ENCODE data around the gene STH.

Gene STH

DNA sequence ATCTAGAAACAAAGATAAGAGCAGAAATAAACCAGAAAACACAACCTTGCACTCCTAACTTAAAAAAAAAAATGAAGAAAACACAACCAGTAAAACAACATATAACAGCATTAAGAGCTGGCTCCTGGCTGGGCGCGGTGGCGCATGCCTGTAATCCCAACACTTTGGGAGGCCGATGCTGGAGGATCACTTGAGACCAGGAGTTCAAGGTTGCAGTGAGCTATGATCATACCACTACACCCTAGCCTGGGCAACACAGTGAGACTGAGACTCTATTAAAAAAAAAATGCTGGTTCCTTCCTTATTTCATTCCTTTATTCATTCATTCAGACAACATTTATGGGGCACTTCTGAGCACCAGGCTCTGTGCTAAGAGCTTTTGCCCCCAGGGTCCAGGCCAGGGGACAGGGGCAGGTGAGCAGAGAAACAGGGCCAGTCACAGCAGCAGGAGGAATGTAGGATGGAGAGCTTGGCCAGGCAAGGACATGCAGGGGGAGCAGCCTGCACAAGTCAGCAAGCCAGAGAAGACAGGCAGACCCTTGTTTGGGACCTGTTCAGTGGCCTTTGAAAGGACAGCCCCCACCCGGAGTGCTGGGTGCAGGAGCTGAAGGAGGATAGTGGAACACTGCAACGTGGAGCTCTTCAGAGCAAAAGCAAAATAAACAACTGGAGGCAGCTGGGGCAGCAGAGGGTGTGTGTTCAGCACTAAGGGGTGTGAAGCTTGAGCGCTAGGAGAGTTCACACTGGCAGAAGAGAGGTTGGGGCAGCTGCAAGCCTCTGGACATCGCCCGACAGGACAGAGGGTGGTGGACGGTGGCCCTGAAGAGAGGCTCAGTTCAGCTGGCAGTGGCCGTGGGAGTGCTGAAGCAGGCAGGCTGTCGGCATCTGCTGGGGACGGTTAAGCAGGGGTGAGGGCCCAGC lies 2.6 kb downstream of the STH start:
- Histone ChIP-seq H3K4me3 (ENCODE audit: low read length) (no peak overlapping the region), H3K4me2 (ENCODE audit: low read length) (no peak overlapping the region), H3K4me1 (ENCODE audit: control insufficient read depth, low read length) (0 out of 2 replicates have a peak, but pooled peaks cover 3% of the 10 kb centered on the region), H3F3A (ENCODE audit: control insufficient read depth, insufficient read depth) (no peaks in the 10 kb centered on the region), H4K20me1 (ENCODE audit: control insufficient read depth, insufficient read depth, low read depth, low read length) (no peaks in the 10 kb centered on the region; the same call in 1 of the 2 replicates), H3K79me2 (ENCODE audit: control insufficient read depth, low read length) (no peaks in the 10 kb centered on the region), H3K9me2 (replicated peaks; ENCODE audit: control insufficient read depth, low read length) (no peaks in the 10 kb centered on the region), H3K27me3 (ENCODE audit: control insufficient read depth, low read length) (peaks cover 3% of the 10 kb centered on the region; the same call in 1 of the 2 replicates), H3K9me3 (ENCODE audit: control insufficient read depth, insufficient read depth, low read length) (no peaks in the 10 kb centered on the region), H3K36me3 (ENCODE audit: control insufficient read depth, low read length) (no peaks in the 10 kb centered on the region), H3K27ac (ENCODE audit: low read depth, low read length) (no peak overlapping the region)
- no peak for TF ChIP-seq EZH2phosphoT487 (IDR thresholded peaks at IDR 0.05; ENCODE audit: borderline replicate concordance, low read length)
- TF ChIP-seq, protein P1, sequence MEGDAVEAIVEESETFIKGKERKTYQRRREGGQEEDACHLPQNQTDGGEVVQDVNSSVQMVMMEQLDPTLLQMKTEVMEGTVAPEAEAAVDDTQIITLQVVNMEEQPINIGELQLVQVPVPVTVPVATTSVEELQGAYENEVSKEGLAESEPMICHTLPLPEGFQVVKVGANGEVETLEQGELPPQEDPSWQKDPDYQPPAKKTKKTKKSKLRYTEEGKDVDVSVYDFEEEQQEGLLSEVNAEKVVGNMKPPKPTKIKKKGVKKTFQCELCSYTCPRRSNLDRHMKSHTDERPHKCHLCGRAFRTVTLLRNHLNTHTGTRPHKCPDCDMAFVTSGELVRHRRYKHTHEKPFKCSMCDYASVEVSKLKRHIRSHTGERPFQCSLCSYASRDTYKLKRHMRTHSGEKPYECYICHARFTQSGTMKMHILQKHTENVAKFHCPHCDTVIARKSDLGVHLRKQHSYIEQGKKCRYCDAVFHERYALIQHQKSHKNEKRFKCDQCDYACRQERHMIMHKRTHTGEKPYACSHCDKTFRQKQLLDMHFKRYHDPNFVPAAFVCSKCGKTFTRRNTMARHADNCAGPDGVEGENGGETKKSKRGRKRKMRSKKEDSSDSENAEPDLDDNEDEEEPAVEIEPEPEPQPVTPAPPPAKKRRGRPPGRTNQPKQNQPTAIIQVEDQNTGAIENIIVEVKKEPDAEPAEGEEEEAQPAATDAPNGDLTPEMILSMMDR (IDR thresholded peaks at IDR 0.05; ENCODE audit: low read depth, low read length, poor library complexity, severe bottlenecking), result no peak

DNA sequence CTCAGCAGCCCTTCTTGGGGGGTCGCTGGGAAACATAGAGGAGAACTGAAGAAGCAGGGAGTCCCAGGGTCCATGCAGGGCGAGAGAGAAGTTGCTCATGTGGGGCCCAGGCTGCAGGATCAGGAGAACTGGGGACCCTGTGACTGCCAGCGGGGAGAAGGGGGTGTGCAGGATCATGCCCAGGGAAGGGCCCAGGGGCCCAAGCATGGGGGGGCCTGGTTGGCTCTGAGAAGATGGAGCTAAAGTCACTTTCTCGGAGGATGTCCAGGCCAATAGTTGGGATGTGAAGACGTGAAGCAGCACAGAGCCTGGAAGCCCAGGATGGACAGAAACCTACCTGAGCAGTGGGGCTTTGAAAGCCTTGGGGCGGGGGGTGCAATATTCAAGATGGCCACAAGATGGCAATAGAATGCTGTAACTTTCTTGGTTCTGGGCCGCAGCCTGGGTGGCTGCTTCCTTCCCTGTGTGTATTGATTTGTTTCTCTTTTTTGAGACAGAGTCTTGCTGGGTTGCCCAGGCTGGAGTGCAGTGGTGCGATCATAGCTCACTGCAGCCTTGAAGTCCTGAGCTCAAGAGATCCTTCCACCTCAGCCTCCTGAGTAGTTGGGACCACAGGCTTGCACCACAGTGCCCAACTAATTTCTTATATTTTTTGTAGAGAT lies 3.4 kb downstream of the STH start:
- Histone ChIP-seq H3K27me3 (ENCODE audit: control insufficient read depth, low read length) (peaks cover 3% of the 10 kb centered on the region; the same call in 1 of the 2 replicates), H3K9me3 (ENCODE audit: control insufficient read depth, insufficient read depth, low read length) (no peaks in the 10 kb centered on the region), H3K27ac (ENCODE audit: low read depth, low read length) (no peak overlapping the region), H4K20me1 (ENCODE audit: control insufficient read depth, insufficient read depth, low read depth, low read length) (no peaks in the 10 kb centered on the region; the same call in 1 of the 2 replicates), H3K9me2 (replicated peaks; ENCODE audit: control insufficient read depth, low read length) (no peaks in the 10 kb centered on the region), H3K4me1 (ENCODE audit: control insufficient read depth, low read length) (0 out of 2 replicates have a peak, but pooled peaks cover 3% of the 10 kb centered on the region), H3K4me3 (ENCODE audit: low read length) (no peak overlapping the region), H3K4me2 (ENCODE audit: low read length) (no peak overlapping the region), H3K36me3 (ENCODE audit: control insufficient read depth, low read length) (no peaks in the 10 kb centered on the region), H3K79me2 (ENCODE audit: control insufficient read depth, low read length) (no peaks in the 10 kb centered on the region), H3F3A (ENCODE audit: control insufficient read depth, insufficient read depth) (no peaks in the 10 kb centered on the region)
- no peak for TF ChIP-seq EZH2phosphoT487 (IDR thresholded peaks at IDR 0.05; ENCODE audit: borderline replicate concordance, low read length)
- TF ChIP-seq, protein P1 (IDR thresholded peaks at IDR 0.05; ENCODE audit: low read depth, low read length, poor library complexity, severe bottlenecking), result peak; percentile 84

DNA sequence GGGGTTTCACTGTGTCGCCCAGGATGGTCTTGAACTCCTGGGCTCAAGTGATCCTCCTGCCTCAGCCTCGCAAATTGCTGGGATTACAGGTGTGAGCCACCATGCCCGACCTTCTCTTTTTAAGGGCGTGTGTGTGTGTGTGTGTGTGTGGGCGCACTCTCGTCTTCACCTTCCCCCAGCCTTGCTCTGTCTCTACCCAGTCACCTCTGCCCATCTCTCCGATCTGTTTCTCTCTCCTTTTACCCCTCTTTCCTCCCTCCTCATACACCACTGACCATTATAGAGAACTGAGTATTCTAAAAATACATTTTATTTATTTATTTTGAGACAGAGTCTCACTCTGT lies 3.9 kb downstream of the STH start:
- no peaks in the 10 kb centered on the region for H3F3A ChIP-seq (ENCODE audit: control insufficient read depth, insufficient read depth)
- H3K79me2 ChIP-seq (ENCODE audit: control insufficient read depth, low read length), result no peaks in the 10 kb centered on the region
- H3K27me3 ChIP-seq (ENCODE audit: control insufficient read depth, low read length), result peaks cover 3% of the 10 kb centered on the region; the same call in 1 of the 2 replicates
- no peak overlapping the region for H3K4me3 ChIP-seq (ENCODE audit: low read length)
- H3K27ac ChIP-seq (ENCODE audit: low read depth, low read length), result no peak overlapping the region
- H3K9me2 ChIP-seq (replicated peaks; ENCODE audit: control insufficient read depth, low read length), result no peaks in the 10 kb centered on the region
- no peak for TF ChIP-seq EZH2phosphoT487 (IDR thresholded peaks at IDR 0.05; ENCODE audit: borderline replicate concordance, low read length)
- TF ChIP-seq, protein P1 (IDR thresholded peaks at IDR 0.05; ENCODE audit: low read depth, low read length, poor library complexity, severe bottlenecking), result no peak
- no peaks in the 10 kb centered on the region for H3K9me3 ChIP-seq (ENCODE audit: control insufficient read depth, insufficient read depth, low read length)
- no peaks in the 10 kb centered on the region; the same call in 1 of the 2 replicates for H4K20me1 ChIP-seq (ENCODE audit: control insufficient read depth, insufficient read depth, low read depth, low read length)
- 0 out of 2 replicates have a peak, but pooled peaks cover 3% of the 10 kb centered on the region for H3K4me1 ChIP-seq (ENCODE audit: control insufficient read depth, low read length)
- no peak overlapping the region for H3K4me2 ChIP-seq (ENCODE audit: low read length)
- H3K36me3 ChIP-seq (ENCODE audit: control insufficient read depth, low read length), result no peaks in the 10 kb centered on the region
